ENCODE results near the gene YBX1.

YBX1 gene

DNA sequence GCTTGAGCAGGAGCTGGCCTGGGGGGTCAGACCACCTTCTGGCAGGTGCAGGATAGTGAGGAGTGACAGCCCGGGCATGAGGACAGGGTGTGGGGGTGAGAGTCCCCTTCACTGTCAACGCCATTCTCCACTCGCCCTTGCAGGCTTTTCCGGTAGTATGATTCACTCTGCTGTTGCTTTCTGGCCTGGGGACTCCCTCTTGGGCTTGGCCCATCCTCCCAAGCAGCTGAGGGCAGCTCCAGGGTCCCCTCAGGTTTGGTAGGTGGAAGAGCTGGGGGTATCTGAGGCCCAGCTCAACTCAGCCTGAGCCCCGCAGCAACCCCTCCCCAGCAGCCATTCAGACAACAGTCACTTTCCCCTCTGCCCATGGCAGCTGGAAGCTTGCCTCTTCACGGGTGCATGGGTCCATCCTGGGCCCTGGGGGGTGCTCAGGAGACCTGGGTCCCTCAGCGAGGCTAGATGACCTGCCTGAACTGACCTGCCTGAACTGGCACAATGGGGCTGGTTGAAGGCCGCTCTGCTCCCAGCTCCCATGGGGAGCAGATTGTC lies 56.5 kb downstream of the YBX1 start:
- H3K27ac ChIP-seq (ENCODE audit: low read depth, low read length) = no peak overlapping the region
- H3K9me2 ChIP-seq (replicated peaks; ENCODE audit: control insufficient read depth, low read length) = no peaks in the 10 kb centered on the region
- H3K36me3 ChIP-seq (ENCODE audit: control insufficient read depth, low read length) = no peaks in the 10 kb centered on the region
- 0 out of 2 replicates have a peak, but pooled peaks cover 3% of the 10 kb centered on the region for H4K20me1 ChIP-seq (ENCODE audit: control insufficient read depth, insufficient read depth, low read depth, low read length)
- H3K9me3 ChIP-seq (ENCODE audit: control insufficient read depth, insufficient read depth, low read length) = no peaks in the 10 kb centered on the region
- no peaks in the 10 kb centered on the region for H3K79me2 ChIP-seq (ENCODE audit: control insufficient read depth, low read length)
- no peak for TF ChIP-seq EZH2phosphoT487 (IDR thresholded peaks at IDR 0.05; ENCODE audit: borderline replicate concordance, low read length)
- TF ChIP-seq CTCF (IDR thresholded peaks at IDR 0.05; ENCODE audit: low read depth, low read length, poor library complexity, severe bottlenecking) = no peak
- no peak overlapping the region for H3K4me3 ChIP-seq (ENCODE audit: low read length)
- peaks cover 8% of the 10 kb centered on the region for H3K4me1 ChIP-seq (ENCODE audit: control insufficient read depth, low read length)
- H3K27me3 ChIP-seq (ENCODE audit: control insufficient read depth, low read length) = no peaks in the 10 kb centered on the region
- no peak overlapping the region for H3K4me2 ChIP-seq (ENCODE audit: low read length)
- H3F3A ChIP-seq (ENCODE audit: control insufficient read depth, insufficient read depth) = no peaks in the 10 kb centered on the region

DNA sequence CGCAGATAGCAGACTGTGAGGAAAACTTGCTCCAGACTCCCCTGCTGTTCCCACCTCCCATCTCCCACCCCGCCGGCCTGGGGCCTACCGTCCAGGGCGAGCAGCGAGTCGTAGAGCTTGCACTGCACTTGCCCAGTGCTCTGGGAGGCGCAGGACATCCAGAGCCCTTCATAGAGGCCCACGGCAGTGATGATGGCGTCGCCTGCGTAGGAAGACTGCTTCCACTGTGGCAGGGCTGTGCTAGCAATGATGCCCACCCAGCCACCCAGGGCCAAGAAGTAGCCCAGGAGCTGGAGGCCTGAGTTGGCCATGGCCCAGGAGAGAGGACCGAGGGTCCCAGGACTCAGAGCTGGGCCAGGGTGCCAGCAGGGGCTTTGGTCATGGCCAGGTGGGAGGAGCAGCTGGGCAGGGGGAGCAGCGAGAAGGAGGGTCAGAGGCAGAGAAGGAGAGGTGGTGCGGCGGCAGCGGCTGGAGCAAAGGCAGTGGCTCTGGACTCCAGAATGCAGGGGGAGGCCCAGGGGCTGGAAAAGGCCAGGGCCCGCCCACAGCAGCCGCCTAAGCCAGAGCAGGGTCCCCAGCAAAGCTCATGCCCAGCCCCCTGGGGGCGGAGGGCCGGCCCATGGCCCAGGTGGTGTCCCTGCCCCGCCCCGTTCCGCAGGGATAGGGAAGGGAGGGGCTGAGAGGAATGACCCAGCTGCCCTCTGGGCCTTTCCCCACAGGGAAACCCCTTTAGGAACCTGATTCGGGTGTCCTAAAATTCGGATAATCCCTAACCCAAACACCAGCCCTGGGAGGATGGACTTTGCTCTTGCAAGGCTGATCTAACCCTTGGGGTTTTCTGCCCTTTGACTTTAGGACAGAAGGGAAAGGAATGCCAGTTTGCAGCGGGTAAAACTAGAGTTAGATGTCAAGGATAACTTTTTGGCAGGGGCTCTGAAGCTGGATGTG lies 57.8 kb downstream of the YBX1 start, which contains the start of gene CLDN19:
Gene CLDN19, minus strand, starts transcription at position 484 of the 948 bp plus-strand sequence. Its CDS starts 173 bp downstream, at position 311.
- Histone ChIP-seq H3K27ac (ENCODE audit: low read depth, low read length) (no peak within 1 kb of the TSS), H3K27me3 (ENCODE audit: control insufficient read depth, low read length) (no peaks in the 10 kb centered on the region), H3K36me3 (ENCODE audit: control insufficient read depth, low read length) (no peaks in the 10 kb centered on the region), H4K20me1 (ENCODE audit: control insufficient read depth, insufficient read depth, low read depth, low read length) (0 out of 2 replicates have a peak, but pooled peaks cover 4% of the 10 kb centered on the region), H3K4me1 (ENCODE audit: control insufficient read depth, low read length) (peaks cover 8% of the 10 kb centered on the region), H3K4me2 (ENCODE audit: low read length) (no peak within 1 kb of the TSS), H3K9me2 (replicated peaks; ENCODE audit: control insufficient read depth, low read length) (no peaks in the 10 kb centered on the region), H3K9me3 (ENCODE audit: control insufficient read depth, insufficient read depth, low read length) (no peaks in the 10 kb centered on the region), H3F3A (ENCODE audit: control insufficient read depth, insufficient read depth) (no peaks in the 10 kb centered on the region), H3K79me2 (ENCODE audit: control insufficient read depth, low read length) (no peaks in the 10 kb centered on the region), H3K4me3 (ENCODE audit: low read length) (no peak within 1 kb of the TSS)
- no peak for TF ChIP-seq CTCF (IDR thresholded peaks at IDR 0.05; ENCODE audit: low read depth, low read length, poor library complexity, severe bottlenecking)
- TF ChIP-seq EZH2phosphoT487 (IDR thresholded peaks at IDR 0.05; ENCODE audit: borderline replicate concordance, low read length) = no peak

- TF ChIP-seq CTCF (IDR thresholded peaks at IDR 0.05; ENCODE audit: low read depth, low read length, poor library complexity, severe bottlenecking) (no peak), EZH2phosphoT487 (IDR thresholded peaks at IDR 0.05; ENCODE audit: borderline replicate concordance, low read length) (no peak)
- no peaks in the 10 kb centered on the region for H3K79me2 ChIP-seq (ENCODE audit: control insufficient read depth, low read length)
- peaks cover 8% of the 10 kb centered on the region for H3K4me1 ChIP-seq (ENCODE audit: control insufficient read depth, low read length)
- 0 out of 2 replicates have a peak, but pooled peaks cover 7% of the 10 kb centered on the region for H4K20me1 ChIP-seq (ENCODE audit: control insufficient read depth, insufficient read depth, low read depth, low read length)
- H3K27me3 ChIP-seq (ENCODE audit: control insufficient read depth, low read length) = no peaks in the 10 kb centered on the region
- H3K9me3 ChIP-seq (ENCODE audit: control insufficient read depth, insufficient read depth, low read length) = no peaks in the 10 kb centered on the region
- H3F3A ChIP-seq (ENCODE audit: control insufficient read depth, insufficient read depth) = no peaks in the 10 kb centered on the region
- H3K36me3 ChIP-seq (ENCODE audit: control insufficient read depth, low read length) = peaks cover 5% of the 10 kb centered on the region; the same call in 1 of the 2 replicates
- no peak overlapping the region for H3K27ac ChIP-seq (ENCODE audit: low read depth, low read length)
- H3K9me2 ChIP-seq (replicated peaks; ENCODE audit: control insufficient read depth, low read length) = no peaks in the 10 kb centered on the region
- H3K4me3 ChIP-seq (ENCODE audit: low read length) = no peak overlapping the region
- no peak overlapping the region for H3K4me2 ChIP-seq (ENCODE audit: low read length)
Observed at GRCh38 chr1:42740851-42741580, 58.8 kb downstream of the YBX1 start.
